H9 (cell line): ENCODE results near the gene DNAH8. TPM values are rescaled to one million over a fixed set of nuclear protein-coding genes. Genes with fewer than 3 reads are reported as not detected.

Source experiments
- DNase-seq: peaks from one replicate; pipeline ENCODE4 v3.0.0-alpha.2; 2017
- H2AFZ ChIP-seq: one replicate; pipeline ENCODE4 v1.6.1; 2013; ENCODE audit warnings: mild to moderate bottlenecking, low read length, control low read depth, moderate library complexity
- H2AK5ac ChIP-seq: 2 replicates; pipeline ENCODE4 v1.6.1; 2013; ENCODE audit warnings: low read length, control low read depth, mixed read lengths; ENCODE audit not compliant: insufficient read length
- H2BK120ac ChIP-seq: one replicate; pipeline ENCODE4 v1.6.1; 2013; ENCODE audit warnings: low read depth, mild to moderate bottlenecking, low read length, control low read depth, inconsistent platforms; ENCODE audit not compliant: poor library complexity, severe bottlenecking
- H2BK12ac ChIP-seq: 2 replicates; pipeline ENCODE4 v1.6.1; 2013; ENCODE audit warnings: low read length, control low read depth, mixed read lengths, low read depth; ENCODE audit not compliant: insufficient read length
- H2BK15ac ChIP-seq: 2 replicates; pipeline ENCODE4 v1.6.1; 2013; ENCODE audit warnings: low read depth, low read length, control low read depth
- H2BK20ac ChIP-seq: one replicate; pipeline ENCODE4 v1.6.1; 2013; ENCODE audit warnings: low read depth, mild to moderate bottlenecking, low read length, control low read depth, inconsistent platforms; ENCODE audit not compliant: poor library complexity, severe bottlenecking
- H2BK5ac ChIP-seq: 2 replicates; pipeline ENCODE4 v1.6.1; 2013; ENCODE audit warnings: low read length, control low read depth, mixed read lengths; ENCODE audit not compliant: insufficient read length
- H3K14ac ChIP-seq: 2 replicates; pipeline ENCODE4 v1.6.1; 2013; ENCODE audit warnings: low read length, control low read depth; ENCODE audit not compliant: insufficient read depth
- H3K18ac ChIP-seq: 2 replicates; pipeline ENCODE4 v1.6.1; 2013; ENCODE audit warnings: low read depth, mild to moderate bottlenecking, mixed read lengths, low read length, control low read depth; ENCODE audit not compliant: insufficient read length
- H3K23ac ChIP-seq: 2 replicates; pipeline ENCODE4 v1.6.1; 2013; ENCODE audit warnings: low read length, control low read depth, mixed read lengths, low read depth; ENCODE audit not compliant: insufficient read length
- H3K23me2 ChIP-seq: 2 replicates; pipeline ENCODE4 v1.6.1; 2013; ENCODE audit warnings: low read depth, mild to moderate bottlenecking, mixed read lengths, low read length, control low read depth; ENCODE audit not compliant: insufficient read length, poor library complexity, severe bottlenecking
- H3K27ac ChIP-seq: 2 replicates; pipeline ENCODE4 v1.5.1; 2013; ENCODE audit warnings: low read length, control low read depth, mixed read lengths, low read depth; ENCODE audit not compliant: insufficient read length
- H3K27me3 ChIP-seq: 2 replicates; pipeline ENCODE4 v1.6.1; 2013; ENCODE audit warnings: low read length, control low read depth, inconsistent platforms; ENCODE audit not compliant: insufficient read depth
- H3K4ac ChIP-seq: 2 replicates; pipeline ENCODE4 v1.6.1; 2013; ENCODE audit warnings: low read depth, mild to moderate bottlenecking, control low read depth, inconsistent platforms, low read length, moderate library complexity
- H3K4me1 ChIP-seq: 2 replicates; pipeline ENCODE4 v1.6.1; 2013; ENCODE audit warnings: low read length, control low read depth, inconsistent platforms; ENCODE audit not compliant: insufficient read depth
- H3K4me2 ChIP-seq: 2 replicates; pipeline ENCODE4 v1.6.1; 2013; ENCODE audit warnings: low read length, control low read depth, mixed read lengths; ENCODE audit not compliant: insufficient read length, insufficient read depth
- H3K56ac ChIP-seq: 2 replicates; pipeline ENCODE4 v1.6.1; 2013; ENCODE audit warnings: low read depth, mild to moderate bottlenecking, mixed read lengths, low read length, control low read depth; ENCODE audit not compliant: insufficient read length
- H3K79me1 ChIP-seq: 2 replicates; pipeline ENCODE4 v1.6.1; 2013; ENCODE audit warnings: low read depth, mild to moderate bottlenecking, moderate library complexity, low read length, control low read depth, inconsistent platforms; ENCODE audit not compliant: insufficient read depth, poor library complexity, severe bottlenecking
- H3K79me2 ChIP-seq: 2 replicates; pipeline ENCODE4 v1.6.1; 2013; ENCODE audit warnings: low read length, control low read depth, inconsistent platforms; ENCODE audit not compliant: insufficient read depth
- H3K9ac ChIP-seq: 2 replicates; pipeline ENCODE4 v1.6.1; 2013; ENCODE audit warnings: low read length, control low read depth, mixed read lengths; ENCODE audit not compliant: insufficient read length; ENCODE audit errors: extremely low read depth
- H3K9me3 ChIP-seq: one replicate; pipeline ENCODE4 v1.6.1; 2013; ENCODE audit warnings: low read depth, low read length, inconsistent platforms; ENCODE audit not compliant: control insufficient read depth
- H3T11ph ChIP-seq: one replicate; pipeline ENCODE4 v1.6.1; 2013; ENCODE audit warnings: mild to moderate bottlenecking, low read length, control low read depth, inconsistent platforms
- H4K20me1 ChIP-seq: one replicate; pipeline ENCODE4 v1.6.1; 2013; ENCODE audit not compliant: control insufficient read depth, insufficient read length, insufficient read depth
- H4K5ac ChIP-seq: 2 replicates; pipeline ENCODE4 v1.6.1; 2013; ENCODE audit warnings: low read depth, mild to moderate bottlenecking, mixed read lengths, low read length, control low read depth; ENCODE audit not compliant: insufficient read length
- H4K8ac ChIP-seq: replicated peaks from 2 replicates; pipeline ENCODE4 v1.6.1; 2013; ENCODE audit warnings: low read length, control low read depth, mixed read lengths, low read depth; ENCODE audit not compliant: insufficient read length
- H4K91ac ChIP-seq: 2 replicates; pipeline ENCODE4 v1.6.1; 2013; ENCODE audit warnings: low read depth, mild to moderate bottlenecking, moderate library complexity, mixed read lengths, low read length, control low read depth; ENCODE audit not compliant: insufficient read length
- H3K27ac Mint-ChIP-seq, 3 experiments: 2 replicates in 2 of 3; 3 replicates in 1 of 3; pipeline ENCODE4 v1.8.0; 2020 to 2021; ENCODE audit warnings: mixed read lengths in 3 of 3, mild to moderate bottlenecking in 1 of 3, moderate library complexity in 1 of 3
- H3K27me3 Mint-ChIP-seq: 2 replicates; pipeline ENCODE4 v1.8.0; 2021; ENCODE audit warnings: low read depth, mild to moderate bottlenecking, moderate library complexity, mixed read lengths
- H3K36me3 Mint-ChIP-seq, 3 experiments: 2 replicates in 2 of 3; 3 replicates in 1 of 3; pipeline ENCODE4 v1.8.0; 2020 to 2021; ENCODE audit warnings: low read depth in 3 of 3, mixed read lengths in 3 of 3; ENCODE audit not compliant: insufficient read depth in 1 of 3
- H3K4me1 Mint-ChIP-seq, 2 experiments: 2 replicates each; pipeline ENCODE4 v1.8.0; 2020; ENCODE audit warnings: mixed read lengths in 2 of 2
- H3K4me3 Mint-ChIP-seq, 2 experiments: 2 replicates in 1 of 2; 3 replicates in 1 of 2; pipeline ENCODE4 v1.8.0; 2020 to 2021; ENCODE audit warnings: mild to moderate bottlenecking in 2 of 2, mixed read lengths in 2 of 2, moderate library complexity in 1 of 2
- H3K9me3 Mint-ChIP-seq, 2 experiments: 2 replicates in 1 of 2; 3 replicates in 1 of 2; pipeline ENCODE4 v1.8.0; 2020; ENCODE audit warnings: mild to moderate bottlenecking in 2 of 2, mixed read lengths in 2 of 2, moderate library complexity in 1 of 2
- WGBS: extraction: QIAGEN DNeasy Blood & Tissue Kit; methylation state at CpG from one replicate; pipeline ENCODE4 v1.1.7; 2013; ENCODE audit warnings: missing lambda C conversion rate, low lambda C conversion rate, mixed read lengths; ENCODE audit not compliant: insufficient read length; ENCODE audit errors: extremely low coverage; 5-methylcytosine and 5-hydroxymethylcytosine counted together
- total RNA-seq: library from RNA; stranded (reverse); gene quantifications from 2 replicates; pipeline ENCODE4 v1.2.1, GENCODE V29; 2021
- TF ChIP-seq, protein P1 (sequence below): fragments of 200-600 bp; sonication (generic); conservative IDR thresholded peaks from 3 replicates; pipeline ENCODE4 v1.8.0; 2021; ENCODE audit warnings: antibody characterized with exemption, mild to moderate bottlenecking

The DNAH8 gene
- total RNA-seq, 1 experiment from 2014 or later: not detected

DNA sequence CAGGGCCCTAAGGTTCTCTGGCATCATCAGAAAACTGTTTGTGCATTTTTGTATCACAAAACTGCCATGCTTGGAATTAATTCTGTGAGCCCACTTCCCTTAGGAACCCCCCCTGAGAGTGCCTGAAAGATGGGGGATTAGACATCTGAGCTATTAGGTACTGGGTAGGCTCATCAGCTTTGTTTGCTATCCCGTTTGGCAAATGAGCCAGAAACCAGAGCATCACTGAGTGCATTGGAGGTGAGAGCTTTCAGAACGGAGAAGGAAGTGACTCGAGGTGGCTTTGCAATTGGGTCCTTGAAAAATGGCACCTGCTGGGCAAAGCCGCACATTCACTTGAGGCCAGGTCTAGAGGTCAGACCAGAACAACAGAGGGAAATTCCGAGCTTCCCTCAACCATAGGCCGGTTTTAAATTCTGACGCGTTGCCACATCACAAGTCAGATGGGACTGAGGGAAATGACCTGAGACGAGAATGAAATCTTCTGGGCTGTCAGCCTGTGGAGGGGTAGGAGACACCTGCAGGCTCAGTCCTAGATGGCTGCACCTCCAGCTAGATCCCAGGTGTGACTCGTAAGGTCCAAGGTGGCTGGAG, 325.1 kb downstream of the DNAH8 start:
- no peaks in the 10 kb centered on the region; the same call in 1 of the 2 replicates for H3K27me3 ChIP-seq
- no peaks in the 10 kb centered on the region for H3K79me1 ChIP-seq
- Mint-ChIP-seq H3K27me3 (peaks cover 71% of the 10 kb centered on the region), H3K9me3 (no peaks in the 10 kb centered on the region), H3K36me3 (no peaks in the 10 kb centered on the region), H3K27ac (no peak overlapping the region), H3K4me3 (no peak overlapping the region), H3K4me1 (peaks cover 14 to 19% of the 10 kb centered on the region in 2 experiments)
- no peak overlapping the region for H3K27ac ChIP-seq
- no peaks in the 10 kb centered on the region for H3K4me1 ChIP-seq
- DNase-seq: no peak
- no peaks in the 10 kb centered on the region for H3K79me2 ChIP-seq
- no peak overlapping the region for H2BK12ac ChIP-seq
- no CpG with 5 or more reads among the region's 10 CpGs for WGBS
- no peak overlapping the region for H3K14ac ChIP-seq
- H3K18ac ChIP-seq: no peak overlapping the region
- no peak overlapping the region for H2BK15ac ChIP-seq
- no peak overlapping the region for H4K8ac ChIP-seq
- no peak overlapping the region for H3K9ac ChIP-seq
- H2BK5ac ChIP-seq: no peak overlapping the region
- H4K91ac ChIP-seq: no peak overlapping the region
- H4K20me1 ChIP-seq: no peaks in the 10 kb centered on the region
- no peak overlapping the region for H3K56ac ChIP-seq
- no peak overlapping the region for H2BK20ac ChIP-seq
- no peak overlapping the region for H2AFZ ChIP-seq
- no peaks in the 10 kb centered on the region for H3K9me3 ChIP-seq
- no peak overlapping the region for H3K4ac ChIP-seq
- H3T11ph ChIP-seq: no peak overlapping the region
- H2BK120ac ChIP-seq: no peak overlapping the region
- no peak overlapping the region for H3K23ac ChIP-seq
- no peak overlapping the region for H2AK5ac ChIP-seq
- H4K5ac ChIP-seq: no peak overlapping the region
- TF ChIP-seq, protein P1, sequence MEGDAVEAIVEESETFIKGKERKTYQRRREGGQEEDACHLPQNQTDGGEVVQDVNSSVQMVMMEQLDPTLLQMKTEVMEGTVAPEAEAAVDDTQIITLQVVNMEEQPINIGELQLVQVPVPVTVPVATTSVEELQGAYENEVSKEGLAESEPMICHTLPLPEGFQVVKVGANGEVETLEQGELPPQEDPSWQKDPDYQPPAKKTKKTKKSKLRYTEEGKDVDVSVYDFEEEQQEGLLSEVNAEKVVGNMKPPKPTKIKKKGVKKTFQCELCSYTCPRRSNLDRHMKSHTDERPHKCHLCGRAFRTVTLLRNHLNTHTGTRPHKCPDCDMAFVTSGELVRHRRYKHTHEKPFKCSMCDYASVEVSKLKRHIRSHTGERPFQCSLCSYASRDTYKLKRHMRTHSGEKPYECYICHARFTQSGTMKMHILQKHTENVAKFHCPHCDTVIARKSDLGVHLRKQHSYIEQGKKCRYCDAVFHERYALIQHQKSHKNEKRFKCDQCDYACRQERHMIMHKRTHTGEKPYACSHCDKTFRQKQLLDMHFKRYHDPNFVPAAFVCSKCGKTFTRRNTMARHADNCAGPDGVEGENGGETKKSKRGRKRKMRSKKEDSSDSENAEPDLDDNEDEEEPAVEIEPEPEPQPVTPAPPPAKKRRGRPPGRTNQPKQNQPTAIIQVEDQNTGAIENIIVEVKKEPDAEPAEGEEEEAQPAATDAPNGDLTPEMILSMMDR: no peak
- H3K23me2 ChIP-seq: no peaks in the 10 kb centered on the region
- no peak overlapping the region for H3K4me2 ChIP-seq
